CD1c-positive myeloid dendritic cell (primary cell): ENCODE data around the gene SYTL5.
A peak's percentile ranks its signal among the peaks of the same experiment; 100 is the strongest.
"Not testable (repeated sequence)": the region's sequence is repeated elsewhere in the genome, so short reads cannot be mapped to it uniquely, and the experiment has no call there.

Source experiments
- DNase-seq: peaks from one replicate; pipeline ENCODE4 v3.0.0-alpha.2; 2016; ENCODE audit errors: extremely low spot score

Gene SYTL5

DNA sequence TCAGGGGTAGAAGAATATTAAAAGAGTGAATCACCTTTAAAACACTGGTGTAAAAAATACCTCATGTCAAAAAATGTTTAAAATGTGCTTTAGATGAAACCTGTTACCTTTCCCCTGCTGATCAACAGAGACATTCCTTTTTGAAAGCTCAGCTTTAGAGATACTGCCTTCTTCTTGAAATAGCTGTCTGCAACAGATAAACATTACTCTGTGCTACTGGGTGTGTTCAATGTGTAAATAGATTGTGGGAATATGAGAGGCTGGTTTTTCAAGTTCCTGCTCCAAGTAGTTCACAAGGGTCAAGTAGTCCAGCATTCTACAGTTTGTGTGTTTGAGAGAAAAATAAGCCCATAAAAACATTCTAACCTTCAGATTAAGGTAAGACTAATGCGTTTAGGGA lies at the start of gene SYTL5:
Gene SYTL5 (plus strand): TSS at position 263 of the 400 bp plus-strand sequence. CDS start 27,337 bp downstream, outside the sequence.
- no peak for DNase-seq

DNA sequence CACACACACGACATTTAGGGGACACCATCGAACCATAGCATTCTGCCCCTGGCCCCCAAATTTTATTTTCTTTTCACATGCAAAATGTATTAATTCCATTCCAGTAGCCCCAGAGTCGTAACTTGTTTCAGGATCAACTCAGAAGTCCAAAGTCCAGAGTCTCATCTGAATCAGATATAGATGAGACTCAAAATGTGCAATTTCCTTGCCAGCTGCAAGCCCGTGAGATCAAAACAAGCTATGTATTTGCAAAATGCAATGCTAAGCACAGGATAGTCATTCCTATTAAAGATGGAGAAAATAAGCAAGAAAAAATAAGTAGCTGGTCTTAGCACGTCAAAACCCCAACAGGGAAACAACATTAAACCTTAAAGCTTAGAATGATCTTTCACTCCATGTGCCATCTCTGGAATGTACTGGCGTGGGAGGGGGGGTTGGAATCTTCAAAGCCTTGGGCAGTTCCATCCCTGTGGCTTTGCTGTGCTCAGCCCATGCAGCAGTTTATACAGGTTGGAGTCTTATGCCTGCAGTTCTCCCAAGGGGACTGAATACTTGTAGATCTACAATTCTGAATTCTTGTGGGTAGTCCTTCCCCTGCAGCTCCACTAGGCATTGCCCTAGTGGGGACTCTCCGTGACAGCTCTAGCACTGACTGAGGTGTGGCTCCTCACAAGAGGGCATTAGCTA lies 47.7 kb upstream of the SYTL5 start:
- DNase-seq: no peak

DNA sequence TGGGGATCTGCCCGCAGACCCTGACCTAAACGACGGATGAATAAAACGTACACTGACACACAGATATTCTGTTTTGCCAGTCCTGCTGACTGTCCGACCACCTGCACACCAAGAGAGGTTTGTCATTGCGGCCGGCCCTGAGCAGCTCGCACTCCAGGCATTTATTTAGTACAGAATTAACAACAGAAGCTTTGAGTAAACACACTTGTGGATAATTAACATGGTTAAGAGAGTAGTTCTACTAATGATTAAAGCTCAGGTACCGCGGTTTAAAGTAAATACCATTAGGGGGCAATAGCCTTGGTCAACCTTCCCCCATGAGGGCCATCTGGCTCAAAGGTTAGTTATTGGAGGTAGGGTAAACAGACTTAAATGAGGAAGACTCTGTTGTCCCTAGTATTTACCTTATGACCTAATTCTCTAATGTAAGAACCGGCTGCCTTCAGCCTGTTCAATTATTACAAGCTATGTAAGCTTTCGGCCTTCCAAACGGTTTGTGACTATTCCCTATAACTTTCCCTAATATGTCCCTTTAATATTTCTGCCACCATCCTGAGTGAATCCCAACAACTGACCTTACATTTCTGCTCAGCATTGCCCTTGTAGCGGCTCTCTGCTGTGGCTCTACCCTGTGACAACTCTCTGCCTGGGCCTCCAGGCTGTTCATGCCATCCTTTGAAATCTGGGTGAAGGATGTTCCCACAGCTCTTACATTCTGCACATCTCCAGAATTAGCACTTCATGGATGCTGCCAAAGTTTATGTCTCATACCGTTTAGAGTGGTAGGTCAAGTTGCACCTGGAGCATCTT lies 46.9 kb upstream of the SYTL5 start:
- DNase-seq: no peak

DNA sequence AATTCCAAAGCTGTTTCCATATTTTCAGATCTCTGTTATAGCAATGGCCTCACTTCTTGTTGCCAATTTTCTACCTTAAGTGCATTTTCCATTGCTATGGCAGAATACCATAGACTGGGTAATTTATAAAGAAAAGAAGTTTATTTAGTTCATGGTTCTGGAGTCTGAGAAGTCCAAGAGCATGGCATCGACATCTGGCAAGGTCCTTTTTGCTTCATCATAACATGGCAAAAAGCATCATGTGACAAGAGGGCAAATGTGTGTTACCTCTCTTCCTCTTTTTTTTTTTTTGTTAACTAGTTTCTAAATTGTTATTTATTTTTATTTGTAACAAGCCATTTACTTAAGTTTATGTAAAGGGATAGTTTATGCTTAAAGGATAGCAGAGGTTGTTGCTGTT lies 45.2 kb upstream of the SYTL5 start:
- DNase-seq: no peak

DNA sequence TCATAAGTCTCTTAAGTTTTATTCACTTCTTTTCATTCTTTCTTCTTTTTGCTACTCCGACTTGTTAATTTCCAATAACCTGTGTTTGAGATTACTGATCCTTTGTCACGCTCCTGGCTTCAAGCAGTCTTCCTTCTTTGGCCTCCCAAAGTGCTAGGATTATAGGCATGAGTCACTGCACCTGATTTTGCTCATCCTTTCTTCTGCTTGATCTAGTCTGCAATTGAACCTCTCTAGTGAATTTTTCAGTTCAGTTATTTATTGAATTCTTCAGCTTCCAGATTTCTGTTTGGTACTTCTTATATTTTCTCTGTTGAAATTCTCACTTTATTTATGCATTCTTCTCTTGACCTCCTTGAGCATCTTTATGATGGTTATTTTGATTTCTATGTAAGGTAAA lies 38.6 kb upstream of the SYTL5 start:
- no peak for DNase-seq

DNA sequence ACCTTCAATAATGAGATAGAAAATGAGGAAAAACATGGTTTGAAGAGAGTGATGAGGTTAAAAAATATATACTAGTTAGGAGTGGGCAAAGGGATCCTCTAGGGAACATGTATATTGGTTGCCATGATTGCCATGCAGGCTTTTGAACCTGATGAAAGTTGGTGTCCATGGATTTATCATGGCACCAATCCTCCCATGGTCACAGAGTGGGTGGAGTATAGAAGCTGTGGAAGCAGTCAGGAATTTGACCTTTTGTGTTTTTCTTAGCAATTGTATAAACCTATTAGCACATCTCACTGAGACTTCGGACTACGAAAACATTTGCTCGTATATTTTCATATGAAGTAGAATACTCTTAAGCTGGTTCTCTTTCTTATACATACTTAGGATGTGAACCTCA lies 30.9 kb upstream of the SYTL5 start:
- DNase-seq: no peak

DNA sequence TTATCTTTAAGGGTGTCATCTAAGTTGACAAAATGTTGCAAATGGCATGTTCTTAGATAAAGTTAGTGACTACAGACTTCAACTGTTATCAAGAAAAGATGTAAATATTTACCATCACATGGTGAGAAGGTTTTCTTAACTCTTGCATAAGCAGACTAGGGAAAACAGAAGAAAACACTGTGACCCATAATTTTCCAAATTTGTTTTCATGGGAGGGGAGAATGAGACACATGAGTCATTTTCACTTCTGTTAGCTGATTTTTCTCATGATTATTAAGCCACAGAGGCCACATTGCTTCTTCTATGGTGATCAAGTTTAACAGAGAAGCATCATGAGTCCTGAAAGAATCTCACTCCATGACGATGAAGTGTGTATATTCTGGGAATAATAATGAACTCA lies 30.2 kb upstream of the SYTL5 start:
- DNase-seq: no peak

DNA sequence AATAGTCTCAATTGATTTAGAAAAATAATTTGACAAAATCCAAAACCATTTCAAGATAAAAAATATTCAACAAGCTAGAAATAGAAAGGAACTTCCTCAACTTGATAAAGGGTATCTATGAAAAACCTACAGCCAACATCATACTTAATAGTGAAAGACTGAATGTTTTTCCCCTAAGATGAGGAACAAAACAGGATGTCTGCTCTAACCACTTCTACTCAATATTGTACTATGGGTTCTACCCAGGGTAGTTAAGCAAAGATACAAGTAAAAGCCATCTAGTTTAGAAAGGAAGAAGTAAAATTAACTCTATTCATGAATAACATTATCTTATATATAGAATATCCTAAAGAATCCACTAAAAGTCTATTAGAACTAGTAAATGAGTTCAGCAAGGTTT lies 21.5 kb upstream of the SYTL5 start:
- no peak for DNase-seq

DNA sequence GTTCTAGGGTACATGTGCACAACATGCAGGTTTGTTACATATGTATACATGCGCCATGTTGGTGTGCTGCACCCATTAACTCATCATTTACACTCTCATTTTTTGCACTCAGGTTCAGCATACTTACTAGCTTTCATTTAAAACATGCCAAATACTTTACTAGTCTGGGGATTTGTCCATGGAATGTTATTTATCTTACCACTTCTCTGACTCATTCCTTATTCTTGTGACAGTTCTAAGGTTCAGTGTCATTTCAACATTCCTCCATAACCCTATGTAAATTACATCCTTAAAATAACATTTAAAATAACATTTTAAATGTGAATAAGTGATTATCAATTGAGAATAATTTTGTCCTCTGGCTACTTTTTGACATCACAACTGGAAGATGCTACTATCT lies 19.5 kb upstream of the SYTL5 start:
- no peak for DNase-seq

DNA sequence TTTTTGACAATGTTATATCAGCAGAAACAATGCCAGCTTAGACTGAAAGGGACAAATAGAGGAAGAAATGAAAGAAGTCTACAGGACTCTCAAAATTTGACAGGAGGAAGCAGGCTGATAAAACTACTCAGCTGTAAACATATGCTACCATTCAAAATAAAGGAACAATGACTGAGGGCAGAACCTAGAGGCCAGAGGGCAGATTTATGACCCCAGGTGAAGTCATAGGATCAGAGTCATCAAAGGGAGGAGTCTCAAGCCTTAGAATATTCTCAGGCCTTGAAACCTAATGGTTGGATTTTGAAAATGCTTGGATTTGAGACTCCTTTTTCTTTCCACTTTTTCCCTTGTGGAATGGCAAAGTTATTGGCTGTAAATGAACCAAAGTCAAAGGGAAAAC lies 17.0 kb upstream of the SYTL5 start:
- DNase-seq: no peak

DNA sequence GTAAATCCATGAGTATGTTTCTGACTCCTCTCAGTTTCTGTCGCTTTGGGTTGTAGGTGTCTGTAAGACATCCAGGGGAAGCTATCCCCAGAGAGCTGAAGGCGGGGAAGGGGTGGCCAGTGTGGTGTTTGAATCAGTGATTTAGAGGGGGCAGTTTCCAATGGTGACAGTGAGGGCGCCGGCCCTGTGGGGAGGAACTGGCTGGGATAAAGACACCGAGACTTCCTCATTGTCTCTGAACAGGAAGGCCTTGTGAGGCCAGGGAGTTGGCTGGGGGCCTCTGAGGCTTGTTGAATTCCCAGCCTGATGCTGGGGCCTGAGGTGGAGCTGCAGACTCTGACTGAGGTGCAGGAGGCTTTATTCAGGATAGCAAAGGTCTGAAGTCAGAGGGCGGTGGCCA lies 15.1 kb upstream of the SYTL5 start:
- DNase-seq: not testable (repeated sequence)

DNA sequence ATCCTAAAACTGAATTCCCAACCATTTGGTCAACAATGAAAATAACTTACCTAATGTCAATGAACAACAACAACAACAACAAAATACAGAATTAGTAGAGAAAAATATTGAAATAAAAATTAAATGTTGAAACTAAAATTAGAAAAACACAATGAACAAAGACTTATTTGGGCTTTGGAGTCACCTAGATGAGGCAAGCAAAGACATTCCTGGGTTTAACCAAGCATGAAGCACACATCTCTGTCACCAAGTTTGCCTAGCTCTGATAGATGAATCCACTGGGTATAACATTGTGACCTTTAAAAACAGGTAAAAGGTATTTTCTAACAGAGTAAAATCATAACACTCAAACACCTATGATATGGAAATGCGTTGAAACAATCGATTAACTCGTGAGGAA lies 13.2 kb upstream of the SYTL5 start:
- no peak for DNase-seq

DNA sequence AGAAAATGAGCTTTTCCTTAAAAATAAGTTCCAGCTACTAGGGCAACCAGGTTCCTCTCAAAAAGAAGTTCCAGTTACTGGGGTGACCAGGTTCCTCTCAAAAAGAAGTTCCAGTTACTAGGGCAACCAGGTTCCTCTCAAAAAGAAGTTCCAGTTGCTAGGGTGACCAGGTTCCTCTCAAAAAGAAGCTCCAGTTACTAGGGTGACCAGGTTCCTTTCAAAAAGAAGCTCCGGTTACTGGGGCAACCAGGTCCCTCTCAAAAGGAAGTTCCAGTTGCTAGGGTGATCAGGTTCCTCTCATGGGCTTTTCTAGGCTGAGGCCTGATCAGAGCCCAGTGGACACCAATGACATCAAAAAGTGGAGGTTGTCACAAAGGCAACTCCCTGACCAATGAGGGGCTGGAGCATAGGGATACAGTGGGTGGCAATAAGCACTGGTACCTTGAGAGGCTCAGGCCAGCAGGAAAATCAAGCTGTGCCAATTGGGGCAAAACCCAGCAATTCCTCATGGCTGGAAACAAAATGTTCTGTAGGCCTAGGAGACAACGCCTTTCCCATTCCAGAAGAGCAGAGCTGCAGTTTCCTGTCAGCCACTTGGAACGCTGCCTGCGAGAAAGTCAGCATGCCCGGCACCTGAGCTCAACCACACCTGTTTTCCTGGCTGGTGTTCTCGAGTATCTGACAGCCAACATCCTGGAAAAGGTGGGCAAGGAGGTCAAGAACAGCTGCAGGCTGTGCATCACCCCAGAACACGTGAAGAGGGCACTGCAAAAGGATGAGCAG lies 12.3 kb upstream of the SYTL5 start:
- peak; percentile 19 for DNase-seq

DNA sequence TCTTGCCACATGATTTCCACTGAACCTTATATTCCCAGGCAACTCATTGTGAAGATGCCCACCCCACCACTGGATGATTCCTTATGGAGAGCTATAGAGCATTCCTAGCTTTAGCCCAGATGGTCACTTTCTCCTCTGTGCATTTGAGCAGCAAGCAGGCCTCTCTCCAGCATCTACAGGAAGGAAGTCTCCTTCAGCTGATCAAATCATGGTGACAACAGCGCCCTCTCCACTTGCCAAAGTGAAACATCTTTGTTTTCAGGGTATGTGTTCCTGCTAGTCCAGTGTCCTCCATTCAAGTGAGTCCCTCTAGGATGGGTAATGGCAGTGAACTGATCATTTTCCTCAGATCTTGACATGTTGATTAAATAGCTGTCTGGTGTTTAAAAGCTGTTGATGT lies 10.9 kb upstream of the SYTL5 start:
- DNase-seq: no peak

DNA sequence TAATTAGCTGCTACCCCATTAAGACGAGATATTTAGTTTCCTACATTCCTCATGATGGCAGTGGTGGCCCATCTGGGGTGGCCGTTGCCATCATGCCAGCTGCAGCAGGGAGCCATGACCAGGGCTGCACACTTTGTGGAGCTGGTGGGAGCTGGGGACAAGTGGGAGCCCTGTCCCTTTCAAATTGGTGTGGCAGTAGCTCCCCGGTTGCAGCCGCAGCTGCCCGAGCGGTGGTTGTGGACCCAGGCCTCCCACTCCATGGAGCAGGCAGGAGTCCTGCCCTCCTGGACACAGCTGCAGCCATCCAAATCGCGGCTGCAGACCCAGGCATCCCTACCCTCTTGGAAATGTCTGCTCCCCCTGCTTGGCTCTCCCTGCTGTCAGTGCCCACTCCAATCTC lies 9.3 kb upstream of the SYTL5 start:
- DNase-seq: no peak

DNA sequence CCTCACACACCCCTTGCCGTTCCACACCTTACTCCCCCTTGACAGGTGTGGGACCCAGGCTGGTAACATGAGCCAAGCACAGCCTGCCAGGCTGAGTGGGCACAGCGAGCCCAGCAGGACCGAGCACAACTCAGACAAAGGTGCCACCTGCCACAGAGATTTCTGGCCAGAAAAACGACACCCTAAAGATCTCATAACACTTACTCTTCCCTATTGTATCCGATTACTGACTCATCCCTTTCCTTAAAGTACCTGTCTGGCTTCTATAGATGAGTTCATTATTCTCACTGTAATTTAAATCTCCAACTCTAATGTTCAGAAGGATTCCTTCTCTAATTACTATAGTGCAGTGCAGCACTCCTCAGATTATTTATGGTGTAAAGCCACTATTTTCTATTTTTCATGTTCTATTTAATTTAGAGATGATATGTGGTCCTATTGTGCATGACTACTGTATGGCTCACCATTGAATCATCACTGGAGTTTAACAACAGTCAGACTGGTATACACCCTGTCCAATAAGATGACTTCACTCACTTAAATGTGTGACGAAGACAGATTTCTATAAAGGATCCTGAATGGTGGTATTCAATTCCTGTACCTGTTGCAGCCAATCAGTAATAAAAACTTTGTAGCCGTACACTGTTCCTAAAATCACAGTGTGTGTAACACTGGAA lies 7.6 kb upstream of the SYTL5 start:
- DNase-seq: no peak

DNA sequence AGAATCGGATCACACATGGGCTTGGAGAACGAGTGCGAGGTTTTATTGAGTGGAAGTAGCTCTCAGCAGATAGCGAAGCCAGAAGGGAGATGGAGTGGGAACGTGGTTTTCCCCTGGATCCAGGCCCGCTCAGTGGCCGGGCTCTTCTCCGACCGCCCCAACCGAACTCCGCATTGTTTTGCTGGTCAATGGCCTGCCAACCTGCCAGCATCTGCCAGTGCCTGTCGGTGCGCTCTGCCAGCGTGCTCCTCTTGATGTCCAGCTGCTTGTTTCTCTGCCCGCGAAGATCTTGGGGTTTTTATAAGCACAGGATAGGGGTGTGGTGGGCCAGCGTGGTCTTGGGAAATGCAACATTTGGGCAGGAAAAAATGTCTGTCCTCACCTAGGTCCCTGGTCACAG lies 5.6 kb upstream of the SYTL5 start:
- no peak for DNase-seq

DNA sequence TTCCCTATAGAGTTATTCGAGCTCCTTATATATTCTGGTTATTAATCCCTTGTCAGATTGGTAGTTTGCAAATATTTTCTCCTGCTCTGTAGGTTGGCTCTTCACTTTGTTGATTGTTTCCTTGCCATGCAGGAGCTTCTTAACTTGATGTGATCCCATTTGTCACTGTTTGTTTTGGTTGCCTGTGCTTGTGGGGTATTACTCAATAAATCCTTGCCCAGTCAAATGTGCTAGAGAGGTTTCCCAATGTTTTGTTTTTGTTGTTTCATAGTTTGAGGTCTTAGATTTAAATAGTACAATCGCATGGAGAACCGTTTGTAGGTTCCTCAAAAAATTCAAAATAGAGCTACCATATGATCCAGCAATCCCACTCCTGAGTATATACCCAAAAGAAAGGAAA lies 2.3 kb upstream of the SYTL5 start:
- no peak for DNase-seq

DNA sequence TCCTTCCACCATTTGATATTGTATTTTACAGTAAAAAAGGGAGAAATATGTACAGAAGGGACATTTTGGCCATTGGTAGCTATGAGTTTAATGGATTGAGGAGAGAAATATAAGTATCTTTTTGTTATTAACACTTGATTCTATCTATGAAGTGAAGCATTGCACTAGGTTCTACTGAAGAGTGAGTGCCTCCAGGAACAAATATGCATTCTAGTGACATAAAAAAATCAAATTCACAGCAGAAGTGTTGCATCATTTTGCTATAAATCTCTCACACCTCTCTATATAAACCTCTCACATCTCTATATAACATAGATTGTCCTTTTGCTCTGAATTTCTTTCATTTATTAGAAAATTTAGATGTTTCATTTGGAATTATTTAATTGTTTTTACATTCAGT lies 425 bp downstream of the SYTL5 start:
- no peak for DNase-seq

DNA sequence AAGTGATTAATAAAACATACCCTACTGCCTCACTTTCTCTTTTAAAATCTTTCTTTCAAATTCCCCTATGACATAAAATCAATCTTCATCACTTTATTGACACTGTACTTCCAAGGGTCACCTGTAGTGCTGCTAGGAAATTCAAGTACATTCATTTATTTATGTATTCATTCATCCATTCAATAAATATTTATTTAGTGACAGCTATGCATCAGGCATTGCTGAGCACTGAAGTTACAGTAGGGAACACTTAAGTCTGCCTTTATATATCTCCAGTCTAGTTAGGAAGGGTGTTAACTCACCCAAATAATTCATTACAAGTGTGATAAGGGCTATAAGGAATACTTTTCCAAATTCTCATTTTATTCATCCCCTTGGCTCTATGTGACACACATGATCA lies 2.3 kb downstream of the SYTL5 start:
- no peak for DNase-seq

DNA sequence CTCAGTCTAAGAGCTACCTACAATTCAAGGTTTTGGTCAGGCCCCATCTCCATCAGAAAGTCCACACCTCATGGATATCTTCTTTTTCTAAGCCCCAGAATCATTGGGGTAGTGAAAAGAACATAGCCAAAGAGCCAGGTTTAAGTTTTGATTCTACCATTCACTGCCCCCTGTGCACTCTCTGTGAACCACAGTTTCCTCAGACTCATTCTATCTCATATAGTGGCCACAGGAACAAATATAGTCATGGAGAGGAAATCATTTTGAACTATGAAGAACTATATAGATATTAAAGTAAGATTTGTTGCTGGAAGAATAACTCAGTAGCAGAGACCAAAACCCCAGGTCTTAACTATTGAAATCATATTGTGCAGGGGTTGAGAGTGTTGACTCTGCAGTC lies 3.3 kb downstream of the SYTL5 start:
- no peak for DNase-seq

DNA sequence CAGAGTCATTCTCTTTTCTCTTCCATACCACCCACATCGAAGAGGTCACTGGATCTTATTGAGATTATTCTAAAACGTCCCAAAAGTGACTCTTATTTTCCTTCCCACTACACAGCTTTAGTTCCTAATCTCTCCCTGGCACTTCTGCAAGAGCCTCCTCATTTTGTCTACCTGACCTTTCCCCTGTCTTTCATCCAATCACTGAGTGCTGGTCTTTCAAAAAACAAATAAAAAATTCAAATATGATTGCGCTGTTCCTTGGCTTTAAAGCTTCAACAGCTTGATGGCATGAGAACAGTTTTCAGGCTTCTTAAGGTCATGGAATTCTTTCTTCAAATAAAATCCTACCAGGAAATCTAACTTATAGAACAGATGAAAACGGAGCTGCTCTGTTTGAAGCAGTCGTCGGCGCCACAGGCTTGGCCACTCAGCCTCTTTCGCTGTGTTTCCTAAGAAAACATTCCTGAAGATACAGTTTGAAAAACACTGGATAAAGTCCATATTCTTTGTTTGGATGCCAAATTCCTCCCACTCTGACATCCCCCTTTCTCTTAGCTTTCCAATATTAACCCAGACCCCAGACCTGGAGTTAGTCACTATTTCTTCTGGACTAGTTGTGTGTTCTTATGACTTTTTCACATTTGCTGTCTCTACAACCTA lies 12.5 kb downstream of the SYTL5 start:
- DNase-seq: no peak
